ENCODE data around the gene ECI2.

The ECI2 gene

DNA sequence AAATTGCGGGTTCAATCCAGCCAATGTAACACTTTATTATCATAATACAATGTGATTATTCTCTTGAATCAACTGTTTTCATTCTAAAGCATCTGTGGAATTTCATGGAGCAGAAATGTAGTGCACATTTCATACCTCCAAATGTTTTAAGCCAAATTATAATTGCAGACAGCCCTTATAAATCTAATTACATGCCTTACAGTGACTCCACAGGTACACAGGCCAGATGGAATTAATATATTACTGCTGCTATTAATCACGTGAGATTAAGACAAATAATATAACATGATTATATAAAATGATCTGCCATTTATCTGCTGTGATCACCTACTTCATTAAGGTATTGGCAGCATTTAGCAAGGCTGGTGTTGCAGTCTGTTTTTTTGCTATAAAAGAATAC, 9.7 kb upstream of the ECI2 start:
- H3K4me3 ChIP-seq (replicated peaks; ENCODE audit: low read depth, low read length), result no peak overlapping the region
- no peak for DNase-seq (ENCODE audit: extremely low read depth, low read depth)
- TF ChIP-seq, protein P1, sequence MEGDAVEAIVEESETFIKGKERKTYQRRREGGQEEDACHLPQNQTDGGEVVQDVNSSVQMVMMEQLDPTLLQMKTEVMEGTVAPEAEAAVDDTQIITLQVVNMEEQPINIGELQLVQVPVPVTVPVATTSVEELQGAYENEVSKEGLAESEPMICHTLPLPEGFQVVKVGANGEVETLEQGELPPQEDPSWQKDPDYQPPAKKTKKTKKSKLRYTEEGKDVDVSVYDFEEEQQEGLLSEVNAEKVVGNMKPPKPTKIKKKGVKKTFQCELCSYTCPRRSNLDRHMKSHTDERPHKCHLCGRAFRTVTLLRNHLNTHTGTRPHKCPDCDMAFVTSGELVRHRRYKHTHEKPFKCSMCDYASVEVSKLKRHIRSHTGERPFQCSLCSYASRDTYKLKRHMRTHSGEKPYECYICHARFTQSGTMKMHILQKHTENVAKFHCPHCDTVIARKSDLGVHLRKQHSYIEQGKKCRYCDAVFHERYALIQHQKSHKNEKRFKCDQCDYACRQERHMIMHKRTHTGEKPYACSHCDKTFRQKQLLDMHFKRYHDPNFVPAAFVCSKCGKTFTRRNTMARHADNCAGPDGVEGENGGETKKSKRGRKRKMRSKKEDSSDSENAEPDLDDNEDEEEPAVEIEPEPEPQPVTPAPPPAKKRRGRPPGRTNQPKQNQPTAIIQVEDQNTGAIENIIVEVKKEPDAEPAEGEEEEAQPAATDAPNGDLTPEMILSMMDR (IDR thresholded peaks at IDR 0.05; ENCODE audit: low read depth, low read length, missing control alignments), result no peak

- no peak for DNase-seq (ENCODE audit: extremely low read depth, low read depth)
- TF ChIP-seq, protein P1 (IDR thresholded peaks at IDR 0.05; ENCODE audit: low read depth, low read length, missing control alignments), result no peak
- H3K4me3 ChIP-seq (replicated peaks; ENCODE audit: low read depth, low read length), result no peak overlapping the region
These were observed 3.9 kb upstream of the ECI2 start for GRCh38 chr6:4139272-4139671.

GRCh38 chr6:4138186-4138585, 2.8 kb upstream of the ECI2 start:
- TF ChIP-seq, protein P1 (IDR thresholded peaks at IDR 0.05; ENCODE audit: low read depth, low read length, missing control alignments), result no peak
- no peak for DNase-seq (ENCODE audit: extremely low read depth, low read depth)
- no peak overlapping the region for H3K4me3 ChIP-seq (replicated peaks; ENCODE audit: low read depth, low read length)

GRCh38 chr6:4136354-4136831, 1.0 kb upstream of the ECI2 start:
- DNase-seq (ENCODE audit: extremely low read depth, low read depth), result no peak
- peak overlapping the region; percentile 54 for H3K4me3 ChIP-seq (replicated peaks; ENCODE audit: low read depth, low read length)
- TF ChIP-seq, protein P1 (IDR thresholded peaks at IDR 0.05; ENCODE audit: low read depth, low read length, missing control alignments), result no peak

GRCh38 chr6:4135665-4136353, 434 bp upstream of the ECI2 start:
- DNase-seq (ENCODE audit: extremely low read depth, low read depth), result peak; percentile 57
- TF ChIP-seq, protein P1 (IDR thresholded peaks at IDR 0.05; ENCODE audit: low read depth, low read length, missing control alignments), result no peak
- H3K4me3 ChIP-seq (replicated peaks; ENCODE audit: low read depth, low read length), result peak overlapping the region; percentile 54

GRCh38 chr6:4133941-4134838, 1.2 kb downstream of the ECI2 start:
- peak overlapping the region; percentile 85 for H3K4me3 ChIP-seq (replicated peaks; ENCODE audit: low read depth, low read length)
- TF ChIP-seq, protein P1 (IDR thresholded peaks at IDR 0.05; ENCODE audit: low read depth, low read length, missing control alignments), result no peak
- DNase-seq (ENCODE audit: extremely low read depth, low read depth), result no peak
